Measurements from ENCODE around the gene CSK.

DNA sequence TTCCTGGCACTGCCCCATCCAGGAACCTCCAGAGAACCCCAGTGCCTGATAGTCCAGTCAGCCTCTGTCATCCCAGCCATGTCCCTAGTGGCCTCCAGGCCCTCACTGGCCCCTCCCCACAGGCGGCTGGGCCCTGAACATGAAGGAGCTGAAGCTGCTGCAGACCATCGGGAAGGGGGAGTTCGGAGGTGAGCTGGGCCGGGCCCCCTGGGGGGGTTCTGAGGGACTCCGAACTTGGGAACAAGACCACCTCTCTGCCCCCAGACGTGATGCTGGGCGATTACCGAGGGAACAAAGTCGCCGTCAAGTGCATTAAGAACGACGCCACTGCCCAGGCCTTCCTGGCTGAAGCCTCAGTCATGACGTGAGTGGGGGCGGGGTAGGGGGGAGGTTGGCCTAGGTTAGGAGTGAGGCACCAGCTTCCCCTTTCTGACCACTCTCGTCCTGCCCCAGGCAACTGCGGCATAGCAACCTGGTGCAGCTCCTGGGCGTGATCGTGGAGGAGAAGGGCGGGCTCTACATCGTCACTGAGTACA lies 18.7 kb downstream of the CSK start:
- no peak for TF ChIP-seq POLR2A (IDR thresholded peaks at IDR 0.05)
- TF ChIP-seq, protein P1, sequence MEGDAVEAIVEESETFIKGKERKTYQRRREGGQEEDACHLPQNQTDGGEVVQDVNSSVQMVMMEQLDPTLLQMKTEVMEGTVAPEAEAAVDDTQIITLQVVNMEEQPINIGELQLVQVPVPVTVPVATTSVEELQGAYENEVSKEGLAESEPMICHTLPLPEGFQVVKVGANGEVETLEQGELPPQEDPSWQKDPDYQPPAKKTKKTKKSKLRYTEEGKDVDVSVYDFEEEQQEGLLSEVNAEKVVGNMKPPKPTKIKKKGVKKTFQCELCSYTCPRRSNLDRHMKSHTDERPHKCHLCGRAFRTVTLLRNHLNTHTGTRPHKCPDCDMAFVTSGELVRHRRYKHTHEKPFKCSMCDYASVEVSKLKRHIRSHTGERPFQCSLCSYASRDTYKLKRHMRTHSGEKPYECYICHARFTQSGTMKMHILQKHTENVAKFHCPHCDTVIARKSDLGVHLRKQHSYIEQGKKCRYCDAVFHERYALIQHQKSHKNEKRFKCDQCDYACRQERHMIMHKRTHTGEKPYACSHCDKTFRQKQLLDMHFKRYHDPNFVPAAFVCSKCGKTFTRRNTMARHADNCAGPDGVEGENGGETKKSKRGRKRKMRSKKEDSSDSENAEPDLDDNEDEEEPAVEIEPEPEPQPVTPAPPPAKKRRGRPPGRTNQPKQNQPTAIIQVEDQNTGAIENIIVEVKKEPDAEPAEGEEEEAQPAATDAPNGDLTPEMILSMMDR (IDR thresholded peaks at IDR 0.05), result no peak
